Cardiac fibroblast (primary cell): ENCODE measurements around the gene RPP21.

Source experiments
- DNase-seq, 2 donors: peaks; one replicate each; pipeline versions ENCODE4 v3.0.0 to v3.0.0-alpha.2; 2010; ENCODE audit warnings: low read depth in 2 of 2
- H3K4me3 ChIP-seq, 2 donors: replicated peaks in 1 of 2; 1 replicate in 1 of 2; 2 replicates in 1 of 2; pipeline ENCODE4 v1.5.1; 2011; ENCODE audit warnings: low read depth in 2 of 2, low read length in 2 of 2, mild to moderate bottlenecking in 2 of 2, moderate library complexity in 1 of 2
- CTCF ChIP-seq: IDR thresholded peaks from one replicate; pipeline ENCODE4 v1.5.1; 2011; ENCODE audit warnings: low read depth, mild to moderate bottlenecking, low read length, inconsistent platforms

RPP21 gene

GRCh38 chr6:30344868-30345671, at the start of gene RPP21:
Gene RPP21 (plus strand): TSS chr6:30345156. CDS start chr6:30345172, 16 bp downstream.
- no peak for TF ChIP-seq CTCF
- H3K4me3 ChIP-seq: peak within 1 kb of the TSS; percentile 84 to 89
- peak; percentile 78 for DNase-seq

- H3K4me3 ChIP-seq: no peak overlapping the region
- TF ChIP-seq CTCF: no peak
- no peak for DNase-seq
These were observed 49.1 kb upstream of the RPP21 start for GRCh38 chr6:30295837-30296236.

- no peak overlapping the region for H3K4me3 ChIP-seq
- no peak for TF ChIP-seq CTCF
- DNase-seq: no peak
These were observed 41.0 kb upstream of the RPP21 start for GRCh38 chr6:30304002-30304401.

GRCh38 chr6:30311101-30311500, 33.9 kb upstream of the RPP21 start:
- no peak for TF ChIP-seq CTCF
- DNase-seq: no peak
- no peak overlapping the region for H3K4me3 ChIP-seq

- DNase-seq: no peak
- no peak for TF ChIP-seq CTCF
These were observed 33.3 kb upstream of the RPP21 start for GRCh38 chr6:30311671-30312070.

GRCh38 chr6:30312266-30312665, 32.7 kb upstream of the RPP21 start:
- no peak for DNase-seq
- no peak for TF ChIP-seq CTCF
- H3K4me3 ChIP-seq: no peak overlapping the region

More at GRCh38 chr6:30311671-30312070, 33.3 kb upstream of the RPP21 start:
- H3K4me3 ChIP-seq: no peak overlapping the region
